ENCODE data around the gene L1TD1. TPM values are rescaled to one million over a fixed set of nuclear protein-coding genes. Genes with fewer than 3 reads are reported as not detected.

The L1TD1 gene
- total and polyA plus RNA-seq, 9 of the 15 experiments (the other 6 are each of a cell fraction or from before 2014, with no cell fraction given): 0.09 TPM; not detected in 8

- Histone ChIP-seq H3K4me2 (ENCODE audit: insufficient read depth, low read length) (no peak overlapping the region), H3K27ac (ENCODE audit: extremely low read depth, low read depth, low read length) (no peak overlapping the region), H3K36me3 (ENCODE audit: control insufficient read depth, insufficient read depth, low read length) (no peaks in the 10 kb centered on the region), H3K4me3 (no peak overlapping the region), H3K9me1 (ENCODE audit: control insufficient read depth, insufficient read depth, low read length) (no peaks in the 10 kb centered on the region), H3K9me3 (replicated peaks; ENCODE audit: control insufficient read depth, insufficient read depth, low read depth, low read length) (no peaks in the 10 kb centered on the region), H3K79me2 (ENCODE audit: control insufficient read depth, insufficient read depth, low read length) (no peaks in the 10 kb centered on the region), H3K9ac (ENCODE audit: insufficient read depth in 1 of 2, low read depth in 2 of 2, low read length in 2 of 2) (no peak overlapping the region), H3K27me3 (ENCODE audit: control insufficient read depth in 2 of 2, insufficient read depth in 2 of 2, low read length in 2 of 2) (peaks cover 7 to 17% of the 10 kb centered on the region in 2 experiments; a peak in 4 of 5 replicates), H3K4me1 (replicated peaks in 1 of 2; ENCODE audit: control insufficient read depth in 2 of 2, insufficient read depth in 2 of 2, low read length in 2 of 2) (no peaks in the 10 kb centered on the region), H2AFZ (ENCODE audit: low read depth, low read length) (no peak overlapping the region), H4K20me1 (replicated peaks; ENCODE audit: control insufficient read depth, insufficient read depth, low read length) (no peaks in the 10 kb centered on the region)
- BruUV-seq (replicated peaks): no TSS peak
- in situ Hi-C loops (cut with MboI): no loop called here
- intact Hi-C loops (cut with micrococcal nuclease): no loop called here
- WGBS (ENCODE audit: insufficient coverage, low coverage, missing lambda C conversion rate): 4% methylated on average over 8 of the region's 8 CpGs
- no peak for ATAC-seq
- no peak for DNase-seq (ENCODE audit: extremely low read depth in 1 of 4, low spot score in 3 of 4)
- TF ChIP-seq POLR2G (IDR thresholded peaks at IDR 0.05; ENCODE audit: low read depth, low read length): no peak
- TF ChIP-seq SNIP1 (IDR thresholded peaks at IDR 0.05; ENCODE audit: low read depth): no peak
- no peak for TF ChIP-seq CHD1 (IDR thresholded peaks at IDR 0.05; ENCODE audit: low read length)
- TF ChIP-seq SMAD4 (CRISPR knock-in tag; conservative IDR thresholded peaks at IDR 0.05): no peak
- TF ChIP-seq ZKSCAN8 (CRISPR knock-in tag; IDR thresholded peaks at IDR 0.05): no peak
- TF ChIP-seq ETV5 (CRISPR knock-in tag; IDR thresholded peaks at IDR 0.05; ENCODE audit: low read depth): no peak
- no peak for TF ChIP-seq ZNF589 (CRISPR knock-in tag; IDR thresholded peaks at IDR 0.05; ENCODE audit: low read depth)
- TF ChIP-seq ZNF79 (CRISPR knock-in tag; IDR thresholded peaks at IDR 0.05; ENCODE audit: low read depth): no peak
- no peak for TF ChIP-seq ELF4 (CRISPR knock-in tag; IDR thresholded peaks at IDR 0.05)
- TF ChIP-seq, protein P1, sequence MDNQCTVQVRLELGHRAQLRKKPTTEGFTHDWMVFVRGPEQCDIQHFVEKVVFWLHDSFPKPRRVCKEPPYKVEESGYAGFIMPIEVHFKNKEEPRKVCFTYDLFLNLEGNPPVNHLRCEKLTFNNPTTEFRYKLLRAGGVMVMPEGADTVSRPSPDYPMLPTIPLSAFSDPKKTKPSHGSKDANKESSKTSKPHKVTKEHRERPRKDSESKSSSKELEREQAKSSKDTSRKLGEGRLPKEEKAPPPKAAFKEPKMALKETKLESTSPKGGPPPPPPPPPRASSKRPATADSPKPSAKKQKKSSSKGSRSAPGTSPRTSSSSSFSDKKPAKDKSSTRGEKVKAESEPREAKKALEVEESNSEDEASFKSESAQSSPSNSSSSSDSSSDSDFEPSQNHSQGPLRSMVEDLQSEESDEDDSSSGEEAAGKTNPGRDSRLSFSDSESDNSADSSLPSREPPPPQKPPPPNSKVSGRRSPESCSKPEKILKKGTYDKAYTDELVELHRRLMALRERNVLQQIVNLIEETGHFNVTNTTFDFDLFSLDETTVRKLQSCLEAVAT (IDR thresholded peaks at IDR 0.05): no peak
- TF ChIP-seq, protein P2, sequence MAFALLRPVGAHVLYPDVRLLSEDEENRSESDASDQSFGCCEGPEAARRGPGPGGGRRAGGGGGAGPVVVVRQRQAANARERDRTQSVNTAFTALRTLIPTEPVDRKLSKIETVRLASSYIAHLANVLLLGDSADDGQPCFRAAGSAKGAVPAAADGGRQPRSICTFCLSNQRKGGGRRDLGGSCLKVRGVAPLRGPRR (CRISPR knock-in tag; IDR thresholded peaks at IDR 0.05): no peak
- no peak for TF ChIP-seq NR2C2 (CRISPR knock-in tag; IDR thresholded peaks at IDR 0.05)
- TF ChIP-seq NR2C2 (tag; IDR thresholded peaks at IDR 0.05): no peak
- no peak for TF ChIP-seq SP2 (IDR thresholded peaks at IDR 0.05; ENCODE audit: extremely low read depth, low read depth, low read length, poor library complexity, severe bottlenecking)
- TF ChIP-seq TAF7 (tag; IDR thresholded peaks at IDR 0.05): no peak
- no peak for TF ChIP-seq ATF3 (IDR thresholded peaks at IDR 0.05)
- TF ChIP-seq ATF3 (CRISPR knock-in tag; conservative IDR thresholded peaks at IDR 0.05): no peak
- CTCF ChIA-PET (ENCODE audit: low intra/inter-chr PET ratio): no interaction called here
- POLR2A ChIA-PET: no interaction called here
- no peak for FAIRE-seq
These were observed 6.5 kb upstream of the L1TD1 start for GRCh38 chr1:62188111-62188510.
